ENCODE measurements around the gene CDC7. TPM values are rescaled to one million over a fixed set of nuclear protein-coding genes. Genes with fewer than 3 reads are reported as not detected.

Gene CDC7
- total RNA-seq, 1 experiment from 2014 or later: 49.9 TPM

GRCh38 chr1:91537281-91537986 lies 36.8 kb downstream of the CDC7 start:
- Mint-ChIP-seq H3K27me3 (ENCODE audit: low read depth) (no peaks in the 10 kb centered on the region), H3K36me3 (no peaks in the 10 kb centered on the region), H3K4me1 (0 out of 2 replicates have a peak, but pooled peaks cover 3% of the 10 kb centered on the region), H3K27ac (no peak overlapping the region), H3K4me3 (no peak overlapping the region), H3K9me3 (no peaks in the 10 kb centered on the region)
- TF ChIP-seq ZNF423 (CRISPR knock-in tag; IDR thresholded peaks at IDR 0.05) (no peak), HMGXB4 (CRISPR knock-in tag; IDR thresholded peaks at IDR 0.05) (no peak), ETV6 (CRISPR knock-in tag; IDR thresholded peaks at IDR 0.05) (no peak), ZNF219 (CRISPR knock-in tag; IDR thresholded peaks at IDR 0.05; ENCODE audit: borderline replicate concordance) (no peak)
- ATAC-seq (no peak), DNase-seq (ENCODE audit: low spot score) (no peak)
- POLR2A ChIA-PET: no interaction called here
- CTCF ChIA-PET: no interaction called here

- ATAC-seq (no peak), DNase-seq (ENCODE audit: low spot score) (no peak)
- POLR2A ChIA-PET: no interaction called here
- H3K9me3 Mint-ChIP-seq: no peaks in the 10 kb centered on the region
- CTCF ChIA-PET: no interaction called here
- no peaks in the 10 kb centered on the region for H3K36me3 Mint-ChIP-seq
- no peak overlapping the region for H3K27ac Mint-ChIP-seq
- TF ChIP-seq SMAD3 (CRISPR knock-in tag; IDR thresholded peaks at IDR 0.05; ENCODE audit: borderline replicate concordance) (no peak), RELA (CRISPR knock-in tag; IDR thresholded peaks at IDR 0.05; ENCODE audit: borderline replicate concordance) (no peak), NFATC4 (CRISPR knock-in tag; IDR thresholded peaks at IDR 0.05) (no peak), GABPB1 (CRISPR knock-in tag; IDR thresholded peaks at IDR 0.05) (no peak), ZNF317 (CRISPR knock-in tag; IDR thresholded peaks at IDR 0.05; ENCODE audit: borderline replicate concordance, low read depth) (no peak), ERG (CRISPR knock-in tag; IDR thresholded peaks at IDR 0.05) (no peak), ZNF425 (CRISPR knock-in tag; conservative IDR thresholded peaks at IDR 0.05) (no peak), E2F1 (CRISPR knock-in tag; IDR thresholded peaks at IDR 0.05) (no peak), NR1H2 (CRISPR knock-in tag; IDR thresholded peaks at IDR 0.05) (no peak), ESRRA (CRISPR knock-in tag; IDR thresholded peaks at IDR 0.05; ENCODE audit: borderline replicate concordance) (no peak), ZNF121 (CRISPR knock-in tag; IDR thresholded peaks at IDR 0.05) (no peak), NFYB (CRISPR knock-in tag; conservative IDR thresholded peaks at IDR 0.05; ENCODE audit: low read depth) (no peak), TEAD4 (CRISPR knock-in tag; IDR thresholded peaks at IDR 0.05) (no peak)
- 0 out of 2 replicates have a peak, but pooled peaks cover 3% of the 10 kb centered on the region for H3K4me1 Mint-ChIP-seq
- H3K27me3 Mint-ChIP-seq (ENCODE audit: low read depth): no peaks in the 10 kb centered on the region
- no peak overlapping the region for H3K4me3 Mint-ChIP-seq
Measured at GRCh38 chr1:91537987-91538304, 37.3 kb downstream of the CDC7 start.

GRCh38 chr1:91540910-91541309 lies 40.3 kb downstream of the CDC7 start:
- Mint-ChIP-seq H3K4me1 (0 out of 2 replicates have a peak, but pooled peaks cover 3% of the 10 kb centered on the region), H3K36me3 (no peaks in the 10 kb centered on the region), H3K4me3 (no peak overlapping the region), H3K9me3 (no peaks in the 10 kb centered on the region), H3K27me3 (ENCODE audit: low read depth) (no peaks in the 10 kb centered on the region), H3K27ac (no peak overlapping the region)
- DNase-seq (ENCODE audit: low spot score) (no peak), ATAC-seq (no peak)
- CTCF ChIA-PET: interaction anchor here (1.1 kb wide), 1 partner anchor 258 kb away, joined by 3 read pairs; no protein-coding TSS in a partner anchor
- TF ChIP-seq PREB (CRISPR knock-in tag; IDR thresholded peaks at IDR 0.05; ENCODE audit: borderline replicate concordance): no peak
- TF ChIP-seq CDX4 (CRISPR knock-in tag; IDR thresholded peaks at IDR 0.05; ENCODE audit: borderline replicate concordance): no peak
- POLR2A ChIA-PET: no interaction called here

Data from WTC11 (cell line).